Aorta (tissue), 5 donors: Measurements from ENCODE around the gene KCNB1. TPM values are rescaled to one million over a fixed set of nuclear protein-coding genes. Genes with fewer than 3 reads are reported as not detected.
A peak's percentile ranks its signal among the peaks of the same experiment; 100 is the strongest.

Experiments
- ATAC-seq: fragments of 200-7000 bp; cut with Tn5 transposase; one replicate; pipeline ENCODE4 v1.9.1; 2022; ENCODE audit warnings: moderate library complexity; ENCODE audit not compliant: low FRiP score
- DNase-seq, 2 donors: peaks; one replicate each; pipeline ENCODE4 v3.0.0-alpha.2; 2020
- H3K27ac ChIP-seq, 2 donors: one replicate each; pipeline ENCODE4 v1.5.1; 2013; ENCODE audit warnings: low read length in 2 of 2, mild to moderate bottlenecking in 2 of 2, moderate library complexity in 2 of 2, control low read depth in 1 of 2, inconsistent platforms in 1 of 2, low read depth in 1 of 2
- H3K27me3 ChIP-seq, 2 donors: one replicate each; pipeline ENCODE4 v1.6.1; 2013; ENCODE audit warnings: control low read depth in 1 of 2, low read length in 1 of 2, mild to moderate bottlenecking in 1 of 2, moderate library complexity in 1 of 2; ENCODE audit not compliant: insufficient read depth in 2 of 2, control insufficient read depth in 1 of 2
- H3K36me3 ChIP-seq, 2 donors: one replicate each; pipeline ENCODE4 v1.6.1; 2013; ENCODE audit warnings: control low read depth in 1 of 2, low read length in 1 of 2, mild to moderate bottlenecking in 1 of 2; ENCODE audit not compliant: insufficient read depth in 2 of 2, control insufficient read depth in 1 of 2
- H3K4me1 ChIP-seq, 2 donors: one replicate each; pipeline ENCODE4 v1.6.1; 2013; ENCODE audit warnings: low read length in 2 of 2, control low read depth in 1 of 2, mild to moderate bottlenecking in 1 of 2, moderate library complexity in 1 of 2; ENCODE audit not compliant: insufficient read depth in 2 of 2, control insufficient read depth in 1 of 2
- H3K4me3 ChIP-seq, 2 donors: one replicate each; pipeline ENCODE4 v1.5.1; 2013; ENCODE audit warnings: low read length in 2 of 2, control low read depth in 1 of 2, mild to moderate bottlenecking in 1 of 2
- H3K9me3 ChIP-seq: one replicate; pipeline ENCODE4 v1.6.1; 2013; ENCODE audit warnings: mild to moderate bottlenecking, low read length; ENCODE audit not compliant: control insufficient read depth
- WGBS, 2 donors: extraction: QIAGEN DNeasy Blood & Tissue Kit; methylation state at CpG; one replicate each; pipeline ENCODE4 v1.1.7; 2013; 5-methylcytosine and 5-hydroxymethylcytosine counted together
- intact Hi-C, 2 donors: fragments of 100-400 bp; cut with DNase I; formaldehyde crosslinking; loops; one replicate each; pipeline versions ENCODE4 v1.14.2 to v1.15.0; 2022
- polyA plus RNA-seq, 2 donors: library from polyadenylated mRNA; stranded (reverse); fragments of 200-250 nt; gene quantifications; one replicate each; pipeline ENCODE4 v1.2.3, GENCODE V29; 2013
- total RNA-seq, 2 donors: library from RNA; stranded (reverse); fragmentation: NEBNext Ultra II Directional; extraction: Animal tissue kit (Norgen Biotek cat#: 25700); gene quantifications; one replicate each; pipeline ENCODE4 v1.2.1, GENCODE V29; 2021
- donor health status: healthy with polysubstance abuse.
- donor health status: Bipolar disorder and iron deficiency.
- donor health status: DM: no; HTN: no; CAD: no.
- donor health status: DM: no; HTN: no; CAD: no.
- donor health status: DM: yes; HTN: yes; CAD: no.

KCNB1 gene
- total and polyA plus RNA-seq, 4 donors, result under 0.01 to 2.0 (median 0.65) TPM; not detected in 1

DNA sequence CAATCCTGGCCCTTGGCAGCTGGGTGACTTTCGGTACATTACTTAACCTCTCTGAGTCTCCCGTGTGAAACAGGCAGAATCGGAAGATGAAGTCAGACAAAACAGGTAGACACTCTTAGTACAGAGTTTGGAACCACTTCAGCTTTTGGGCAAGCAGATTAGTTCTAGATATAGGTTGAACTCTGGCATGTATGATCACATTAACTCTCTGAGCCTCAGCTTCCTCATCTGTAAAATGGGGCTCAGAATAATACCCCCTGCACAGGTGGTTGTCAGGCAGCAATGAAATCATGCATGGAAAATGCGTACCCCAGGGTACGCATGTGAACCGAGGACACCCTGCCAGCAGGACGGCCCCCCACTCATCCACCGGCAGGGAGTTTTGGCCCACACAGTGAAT lies 87.7 kb downstream of the KCNB1 start:
- Histone ChIP-seq H3K4me1 (no peaks in the 10 kb centered on the region), H3K9me3 (no peaks in the 10 kb centered on the region), H3K4me3 (no peak overlapping the region), H3K27me3 (no peaks in the 10 kb centered on the region), H3K27ac (peak overlapping the region in 1 of 2 donors; percentile 27), H3K36me3 (no peaks in the 10 kb centered on the region)
- no peak for ATAC-seq
- 27 to 28% methylated on average over 8 of the region's 8 CpGs for WGBS, 2 donors
- DNase-seq, result no peak
- intact Hi-C loops, result loop anchor here in 1 of 2 donors (5.0 to 10.0 kb wide), 2 partner anchors 50 to 53 kb away; no protein-coding TSS in a partner anchor

DNA sequence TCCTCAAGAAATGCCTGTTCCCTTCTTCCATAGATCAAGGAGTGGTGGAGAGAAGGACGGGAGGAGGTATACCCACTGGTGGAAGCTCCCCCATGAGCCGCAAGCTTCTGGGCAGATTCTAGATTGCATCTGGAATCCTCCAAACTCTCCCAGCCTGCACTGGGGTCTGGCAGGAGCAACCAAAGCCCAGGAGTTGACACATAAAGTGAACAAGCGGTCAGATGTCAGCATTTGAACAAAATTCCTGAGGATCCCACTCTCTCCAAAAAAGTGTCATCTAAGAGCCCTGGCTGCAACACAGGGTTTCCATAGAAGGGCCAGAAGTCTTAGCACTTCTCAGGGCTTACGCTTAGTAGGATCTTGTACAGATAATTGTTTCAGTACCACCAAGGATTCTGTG lies 88.2 kb downstream of the KCNB1 start:
- no peak overlapping the region for H3K4me3 ChIP-seq
- no peak overlapping the region for H3K27ac ChIP-seq
- H3K36me3 ChIP-seq, result no peaks in the 10 kb centered on the region
- no peak for ATAC-seq
- no peaks in the 10 kb centered on the region for H3K27me3 ChIP-seq
- H3K4me1 ChIP-seq, result no peaks in the 10 kb centered on the region
- intact Hi-C loops, result loop anchor here in 1 of 2 donors (10.0 kb wide), 1 partner anchor 49 kb away; no protein-coding TSS in a partner anchor
- no peaks in the 10 kb centered on the region for H3K9me3 ChIP-seq
- DNase-seq, result peak; percentile 70 to 81
- 49 to 51% methylated on average over 4 of the region's 4 CpGs for WGBS, 2 donors

- no peaks in the 10 kb centered on the region for H3K27me3 ChIP-seq
- no peaks in the 10 kb centered on the region for H3K36me3 ChIP-seq
- no peak overlapping the region for H3K27ac ChIP-seq
- 77 to 91% methylated on average over 1 of the region's 1 CpG for WGBS, 2 donors
- ATAC-seq, result no peak
- no peaks in the 10 kb centered on the region for H3K9me3 ChIP-seq
- H3K4me3 ChIP-seq, result no peak overlapping the region
- no peaks in the 10 kb centered on the region for H3K4me1 ChIP-seq
- no peak for DNase-seq
- intact Hi-C loops, result loop anchor here in 1 of 2 donors (10.0 kb wide), 1 partner anchor 49 kb away; no protein-coding TSS in a partner anchor
These were observed 88.7 kb downstream of the KCNB1 start for GRCh38 chr20:49393803-49394202.

GRCh38 chr20:49392745-49393144 lies 89.7 kb downstream of the KCNB1 start:
- Histone ChIP-seq H3K36me3 (no peaks in the 10 kb centered on the region), H3K27me3 (no peaks in the 10 kb centered on the region), H3K4me3 (no peak overlapping the region), H3K27ac (no peak overlapping the region), H3K4me1 (no peaks in the 10 kb centered on the region), H3K9me3 (no peaks in the 10 kb centered on the region)
- intact Hi-C loops, result loop anchor here in 1 of 2 donors (10.0 kb wide), 1 partner anchor 48 kb away; no protein-coding TSS in a partner anchor
- no peak for DNase-seq
- ATAC-seq, result no peak
- 78 to 88% methylated on average over 4 of the region's 4 CpGs for WGBS, 2 donors

GRCh38 chr20:49391404-49392245 lies 90.8 kb downstream of the KCNB1 start:
- ATAC-seq (no peak), DNase-seq (no peak)
- no peak overlapping the region for H3K27ac ChIP-seq
- WGBS, 2 donors, result 74% methylated on average over 7 of the region's 7 CpGs
- H3K9me3 ChIP-seq, result no peaks in the 10 kb centered on the region
- intact Hi-C loops, result loop anchor here in 1 of 2 donors (10.0 kb wide), 1 partner anchor 47 kb away; no protein-coding TSS in a partner anchor
- no peak overlapping the region for H3K4me3 ChIP-seq
- no peaks in the 10 kb centered on the region for H3K4me1 ChIP-seq
- H3K27me3 ChIP-seq, result no peaks in the 10 kb centered on the region
- H3K36me3 ChIP-seq, result no peaks in the 10 kb centered on the region

DNA sequence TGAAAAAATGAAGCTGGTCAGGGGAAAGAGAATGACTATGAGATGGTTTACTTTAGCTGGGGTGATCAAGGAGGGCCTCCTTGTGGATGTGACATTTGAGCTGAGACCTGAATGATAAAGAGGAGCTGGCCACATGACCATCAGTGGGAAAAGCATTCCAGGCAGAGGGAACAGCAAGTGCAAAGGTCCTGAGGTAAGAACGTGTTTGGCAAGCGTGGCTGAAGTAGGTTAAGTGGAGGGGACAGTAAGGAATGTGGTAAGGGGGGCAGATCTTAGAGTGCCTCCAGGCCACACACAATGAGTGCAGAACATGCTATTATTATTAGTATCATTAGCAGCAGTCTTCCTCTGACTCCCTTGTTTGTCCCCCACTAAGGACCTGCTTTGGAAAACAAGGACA lies 92.6 kb downstream of the KCNB1 start:
- H3K27ac ChIP-seq, result no peak overlapping the region
- no peaks in the 10 kb centered on the region for H3K4me1 ChIP-seq
- no peaks in the 10 kb centered on the region for H3K27me3 ChIP-seq
- ATAC-seq (no peak), DNase-seq (no peak)
- no peaks in the 10 kb centered on the region for H3K36me3 ChIP-seq
- intact Hi-C loops, result loop anchor here in 1 of 2 donors (10.0 kb wide), 1 partner anchor 45 kb away; no protein-coding TSS in a partner anchor
- 95 to 97% methylated on average over 2 of the region's 2 CpGs for WGBS, 2 donors
- H3K4me3 ChIP-seq, result no peak overlapping the region
- H3K9me3 ChIP-seq, result no peaks in the 10 kb centered on the region

DNA sequence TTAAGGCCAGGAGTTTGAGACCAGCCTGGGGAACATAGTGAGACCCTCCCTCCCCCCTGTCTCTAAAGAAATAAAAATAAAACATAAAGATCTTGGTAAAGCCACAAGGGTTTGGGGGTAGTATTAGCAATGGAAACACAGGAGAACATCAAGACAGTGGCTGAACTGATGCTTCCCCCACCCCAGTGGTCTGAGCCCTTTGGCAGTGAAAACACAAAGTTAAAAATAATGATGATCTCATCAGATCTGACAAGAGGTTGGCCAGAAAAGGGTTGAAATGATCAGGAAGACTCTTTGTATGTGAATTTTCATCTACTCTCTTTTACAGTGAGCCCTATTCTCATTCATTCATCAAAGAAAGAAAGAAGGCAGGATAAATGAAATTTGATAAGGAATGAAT lies 93.7 kb downstream of the KCNB1 start:
- Histone ChIP-seq H3K9me3 (no peaks in the 10 kb centered on the region), H3K27me3 (no peaks in the 10 kb centered on the region), H3K27ac (no peak overlapping the region), H3K4me3 (no peak overlapping the region), H3K36me3 (no peaks in the 10 kb centered on the region), H3K4me1 (no peaks in the 10 kb centered on the region)
- no peak for ATAC-seq
- no peak for DNase-seq
- intact Hi-C loops, result no loop called here

GRCh38 chr20:49387581-49387939 lies 94.9 kb downstream of the KCNB1 start:
- no peaks in the 10 kb centered on the region for H3K4me1 ChIP-seq
- no peaks in the 10 kb centered on the region for H3K36me3 ChIP-seq
- intact Hi-C loops, result no loop called here
- no peaks in the 10 kb centered on the region for H3K9me3 ChIP-seq
- WGBS, 2 donors, result 91% methylated on average over 4 of the region's 4 CpGs
- H3K4me3 ChIP-seq, result no peak overlapping the region
- no peaks in the 10 kb centered on the region for H3K27me3 ChIP-seq
- DNase-seq (no peak), ATAC-seq (no peak)
- H3K27ac ChIP-seq, result no peak overlapping the region
